ENCODE results near the gene IMPA2.

- TF ChIP-seq BHLHE40 (IDR thresholded peaks at IDR 0.05; ENCODE audit: borderline replicate concordance) (no peak), FOXM1 (IDR thresholded peaks at IDR 0.05; ENCODE audit: borderline replicate concordance) (no peak), PKNOX1 (IDR thresholded peaks at IDR 0.05) (no peak), CTBP1 (IDR thresholded peaks at IDR 0.05; ENCODE audit: borderline replicate concordance) (no peak), FOXA1 (IDR thresholded peaks at IDR 0.05) (no peak), NFRKB (IDR thresholded peaks at IDR 0.05) (no peak), SP1 (IDR thresholded peaks at IDR 0.05) (no peak), ARNT (IDR thresholded peaks at IDR 0.05) (no peak), HDGF (IDR thresholded peaks at IDR 0.05; ENCODE audit: borderline replicate concordance) (no peak), SUZ12 (IDR thresholded peaks at IDR 0.05) (no peak)
These were observed 32.3 kb upstream of the IMPA2 start for GRCh38 chr18:11948852-11949523.

Measured in HEK293T (cell line).